ENCODE results near the gene TBX18.

Gene TBX18

GRCh38 chr6:84763003-84763885, 1.2 kb downstream of the TBX18 start (continued):
- TF ChIP-seq ZNF510 (tag by site-specific recombination; IDR thresholded peaks at IDR 0.05; ENCODE audit: insufficient replicate concordance) = no peak
- TF ChIP-seq, protein P1, sequence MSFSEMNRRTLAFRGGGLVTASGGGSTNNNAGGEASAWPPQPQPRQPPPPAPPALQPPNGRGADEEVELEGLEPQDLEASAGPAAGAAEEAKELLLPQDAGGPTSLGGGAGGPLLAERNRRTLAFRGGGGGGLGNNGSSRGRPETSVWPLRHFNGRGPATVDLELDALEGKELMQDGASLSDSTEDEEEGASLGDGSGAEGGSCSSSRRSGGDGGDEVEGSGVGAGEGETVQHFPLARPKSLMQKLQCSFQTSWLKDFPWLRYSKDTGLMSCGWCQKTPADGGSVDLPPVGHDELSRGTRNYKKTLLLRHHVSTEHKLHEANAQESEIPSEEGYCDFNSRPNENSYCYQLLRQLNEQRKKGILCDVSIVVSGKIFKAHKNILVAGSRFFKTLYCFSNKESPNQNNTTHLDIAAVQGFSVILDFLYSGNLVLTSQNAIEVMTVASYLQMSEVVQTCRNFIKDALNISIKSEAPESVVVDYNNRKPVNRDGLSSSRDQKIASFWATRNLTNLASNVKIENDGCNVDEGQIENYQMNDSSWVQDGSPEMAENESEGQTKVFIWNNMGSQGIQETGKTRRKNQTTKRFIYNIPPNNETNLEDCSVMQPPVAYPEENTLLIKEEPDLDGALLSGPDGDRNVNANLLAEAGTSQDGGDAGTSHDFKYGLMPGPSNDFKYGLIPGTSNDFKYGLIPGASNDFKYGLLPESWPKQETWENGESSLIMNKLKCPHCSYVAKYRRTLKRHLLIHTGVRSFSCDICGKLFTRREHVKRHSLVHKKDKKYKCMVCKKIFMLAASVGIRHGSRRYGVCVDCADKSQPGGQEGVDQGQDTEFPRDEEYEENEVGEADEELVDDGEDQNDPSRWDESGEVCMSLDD (tag by site-specific recombination; IDR thresholded peaks at IDR 0.05) = no peak
- 0 out of 2 replicates have a peak, but pooled peaks have one; percentile 9 for TF ChIP-seq ZNF624 (tag by site-specific recombination; IDR thresholded peaks at IDR 0.05)
- TF ChIP-seq ZNF837 (tag by site-specific recombination; IDR thresholded peaks at IDR 0.05) = peak; percentile 66; the same call in 1 of the 2 replicates
- no peak for TF ChIP-seq ZNF530 (tag by site-specific recombination; IDR thresholded peaks at IDR 0.05; ENCODE audit: low read depth)
- TF ChIP-seq ZNF157 (tag by site-specific recombination; IDR thresholded peaks at IDR 0.05) = no peak
- TF ChIP-seq ZNF561 (tag by site-specific recombination; IDR thresholded peaks at IDR 0.05; ENCODE audit: borderline replicate concordance) = peak; percentile 40; the same call in 1 of the 2 replicates
- TF ChIP-seq IKZF3 (tag by site-specific recombination; IDR thresholded peaks at IDR 0.05) = peak; percentile 52
- TF ChIP-seq ZNF114 (tag by site-specific recombination; IDR thresholded peaks at IDR 0.05) = no peak
- TF ChIP-seq ZBTB21 (tag by site-specific recombination; IDR thresholded peaks at IDR 0.05) = no peak
- peak; percentile 27; the same call in 1 of the 2 replicates for TF ChIP-seq ZNF146 (tag by site-specific recombination; IDR thresholded peaks at IDR 0.05)
- no peak for TF ChIP-seq ZNF48 (tag by site-specific recombination; IDR thresholded peaks at IDR 0.05)
- 0 out of 2 replicates have a peak, but pooled peaks have one; percentile 31 for TF ChIP-seq ZNF792 (tag by site-specific recombination; IDR thresholded peaks at IDR 0.05)
- TF ChIP-seq, protein P2, sequence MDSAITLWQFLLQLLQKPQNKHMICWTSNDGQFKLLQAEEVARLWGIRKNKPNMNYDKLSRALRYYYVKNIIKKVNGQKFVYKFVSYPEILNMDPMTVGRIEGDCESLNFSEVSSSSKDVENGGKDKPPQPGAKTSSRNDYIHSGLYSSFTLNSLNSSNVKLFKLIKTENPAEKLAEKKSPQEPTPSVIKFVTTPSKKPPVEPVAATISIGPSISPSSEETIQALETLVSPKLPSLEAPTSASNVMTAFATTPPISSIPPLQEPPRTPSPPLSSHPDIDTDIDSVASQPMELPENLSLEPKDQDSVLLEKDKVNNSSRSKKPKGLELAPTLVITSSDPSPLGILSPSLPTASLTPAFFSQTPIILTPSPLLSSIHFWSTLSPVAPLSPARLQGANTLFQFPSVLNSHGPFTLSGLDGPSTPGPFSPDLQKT (IDR thresholded peaks at IDR 0.05; ENCODE audit: borderline replicate concordance, low read depth, low read length) = no peak
- TF ChIP-seq ZNF37A (tag by site-specific recombination; IDR thresholded peaks at IDR 0.05) = no peak
- TF ChIP-seq, protein P3, sequence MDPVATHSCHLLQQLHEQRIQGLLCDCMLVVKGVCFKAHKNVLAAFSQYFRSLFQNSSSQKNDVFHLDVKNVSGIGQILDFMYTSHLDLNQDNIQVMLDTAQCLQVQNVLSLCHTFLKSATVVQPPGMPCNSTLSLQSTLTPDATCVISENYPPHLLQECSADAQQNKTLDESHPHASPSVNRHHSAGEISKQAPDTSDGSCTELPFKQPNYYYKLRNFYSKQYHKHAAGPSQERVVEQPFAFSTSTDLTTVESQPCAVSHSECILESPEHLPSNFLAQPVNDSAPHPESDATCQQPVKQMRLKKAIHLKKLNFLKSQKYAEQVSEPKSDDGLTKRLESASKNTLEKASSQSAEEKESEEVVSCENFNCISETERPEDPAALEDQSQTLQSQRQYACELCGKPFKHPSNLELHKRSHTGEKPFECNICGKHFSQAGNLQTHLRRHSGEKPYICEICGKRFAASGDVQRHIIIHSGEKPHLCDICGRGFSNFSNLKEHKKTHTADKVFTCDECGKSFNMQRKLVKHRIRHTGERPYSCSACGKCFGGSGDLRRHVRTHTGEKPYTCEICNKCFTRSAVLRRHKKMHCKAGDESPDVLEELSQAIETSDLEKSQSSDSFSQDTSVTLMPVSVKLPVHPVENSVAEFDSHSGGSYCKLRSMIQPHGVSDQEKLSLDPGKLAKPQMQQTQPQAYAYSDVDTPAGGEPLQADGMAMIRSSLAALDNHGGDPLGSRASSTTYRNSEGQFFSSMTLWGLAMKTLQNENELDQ (tag by site-specific recombination; IDR thresholded peaks at IDR 0.05; ENCODE audit: low read depth) = no peak
- no peak for TF ChIP-seq MEIS1 (CRISPR knock-in tag; IDR thresholded peaks at IDR 0.05; ENCODE audit: borderline replicate concordance)
- no peak; the same call in 1 of the 2 replicates for TF ChIP-seq ZNF366 (tag by site-specific recombination; conservative IDR thresholded peaks at IDR 0.05)
- TF ChIP-seq KLF10 (tag by site-specific recombination; IDR thresholded peaks at IDR 0.05) = peak; percentile 67; the same call in 1 of the 2 replicates
- no peak for TF ChIP-seq ZNF529 (tag by site-specific recombination; IDR thresholded peaks at IDR 0.05; ENCODE audit: insufficient replicate concordance)
- TF ChIP-seq BCL11B (tag by site-specific recombination; IDR thresholded peaks at IDR 0.05; ENCODE audit: low read depth) = peak; percentile 32; the same call in 1 of the 2 replicates
- no peak for TF ChIP-seq ZNF626 (tag by site-specific recombination; IDR thresholded peaks at IDR 0.05)
- no peak for TF ChIP-seq ZNF843 (tag by site-specific recombination; IDR thresholded peaks at IDR 0.05)
- TF ChIP-seq ZNF623 (tag by site-specific recombination; IDR thresholded peaks at IDR 0.05) = no peak
- TF ChIP-seq ZNF391 (tag by site-specific recombination; IDR thresholded peaks at IDR 0.05; ENCODE audit: borderline replicate concordance, low read depth) = 0 out of 2 replicates have a peak, but pooled peaks have one; percentile 78
- TF ChIP-seq ZEB2 (tag by site-specific recombination; IDR thresholded peaks at IDR 0.05) = peak; percentile 21; the same call in 1 of the 2 replicates
- TF ChIP-seq ZBTB17 (tag by site-specific recombination; IDR thresholded peaks at IDR 0.05) = peak; percentile 47
- TF ChIP-seq MYNN (tag by site-specific recombination; IDR thresholded peaks at IDR 0.05; ENCODE audit: borderline replicate concordance) = peak; percentile 19; the same call in 1 of the 2 replicates
- no peak for TF ChIP-seq ZNF585B (tag by site-specific recombination; IDR thresholded peaks at IDR 0.05)
- no peak for TF ChIP-seq ZNF560 (tag by site-specific recombination; IDR thresholded peaks at IDR 0.05; ENCODE audit: borderline replicate concordance)
